Panc1 (cell line): Measurements from ENCODE around the gene CHTF8. TPM values are rescaled to one million over a fixed set of nuclear protein-coding genes. Genes with fewer than 3 reads are reported as not detected.
A peak's percentile ranks its signal among the peaks of the same experiment; 100 is the strongest.
"Not testable (repeated sequence)": the region's sequence is repeated elsewhere in the genome, so short reads cannot be mapped to it uniquely, and the experiment has no call there.

Experiments used
- ATAC-seq: fragments of 200-7000 bp; cut with Tn5 transposase; 2 replicates; pipeline ENCODE4 v1.9.1; 2020; ENCODE audit warnings: mild to moderate bottlenecking, moderate library complexity
- BruUV-seq: library from RNA; stranded (reverse); fragments of 400-500 nt; replicated peaks from 2 replicates; lab custom pipeline; 2021; lab: Mats Ljungman, UMichigan
- CTCF ChIA-PET: fragments of 300-600 bp; sonication (Branson Sonifier 250); formaldehyde crosslinking; loops from one replicate; lab custom pipeline; 2022; ENCODE audit warnings: antibody characterized with exemption; lab: Charles Lee
- POLR2A ChIA-PET: fragments of 300-600 bp; sonication (Branson Sonifier 250); formaldehyde crosslinking; loops from one replicate; lab custom pipeline; 2022; ENCODE audit warnings: antibody characterized with exemption; lab: Charles Lee
- DNase-seq: peaks from one replicate; pipeline ENCODE4 v3.0.0-alpha.2; 2010; ENCODE audit warnings: low read depth, low spot score
- H3K27ac ChIP-seq: 2 replicates; pipeline ENCODE4 v1.5.1; 2011; ENCODE audit warnings: mild to moderate bottlenecking, low read length, inconsistent platforms
- H3K27me3 ChIP-seq: fragments of 200-500 bp; sonication (Bioruptor generic); 2 replicates; pipeline ENCODE4 v1.6.0; 2014; ENCODE audit warnings: low read length, inconsistent platforms; ENCODE audit not compliant: control insufficient read depth, insufficient read depth
- H3K36me3 ChIP-seq: fragments of 200-500 bp; sonication (Bioruptor generic); 2 replicates; pipeline ENCODE4 v1.5.1; 2014; ENCODE audit warnings: inconsistent platforms, mild to moderate bottlenecking, low read length, moderate library complexity; ENCODE audit not compliant: control insufficient read depth, insufficient read depth
- H3K4me1 ChIP-seq: 2 replicates; pipeline ENCODE4 v1.5.1; 2011; ENCODE audit warnings: inconsistent platforms, mild to moderate bottlenecking, low read length, moderate library complexity; ENCODE audit not compliant: control insufficient read depth, insufficient read depth
- H3K4me3 ChIP-seq, 2 experiments: 2 replicates each; pipeline ENCODE4 v1.5.1; 2011 to 2012; ENCODE audit warnings: low read depth in 2 of 2, low read length in 2 of 2, mild to moderate bottlenecking in 2 of 2, inconsistent platforms in 1 of 2, moderate library complexity in 1 of 2
- H3K9me3 ChIP-seq: fragments of 200-500 bp; sonication (Bioruptor generic); 2 replicates; pipeline ENCODE4 v1.5.1; 2014; ENCODE audit warnings: low read depth, mild to moderate bottlenecking, inconsistent platforms, low read length, moderate library complexity; ENCODE audit not compliant: control insufficient read depth, insufficient read depth
- POLR2AphosphoS5 ChIP-seq: IDR thresholded peaks from 2 replicates; pipeline ENCODE4 v1.6.1; 2012; ENCODE audit warnings: mild to moderate bottlenecking, low read depth, low read length, moderate library complexity
- SIN3A ChIP-seq: IDR thresholded peaks from 2 replicates; pipeline ENCODE4 v1.6.1; 2012; ENCODE audit warnings: low read depth, mild to moderate bottlenecking, low read length, moderate library complexity, borderline replicate concordance; ENCODE audit not compliant: insufficient read depth
- TCF7L2 ChIP-seq: IDR thresholded peaks from 2 replicates; pipeline ENCODE4 v1.6.1; 2011; ENCODE audit warnings: mild to moderate bottlenecking, low read depth, low read length, inconsistent platforms
- in situ Hi-C: cut with HindIII; loops from 2 replicates; pipeline ENCODE4 v1.10.0; 2016; ENCODE audit warnings: low sequenced_read_pairs, low pct_unique_long_range_greater_than_20kb
- intact Hi-C: fragments of 100-400 bp; cut with micrococcal nuclease; formaldehyde crosslinking; loops from one replicate; pipeline ENCODE4 v1.10.0; 2022; ENCODE audit not compliant: unreplicated experiment
- total RNA-seq: library from RNA; stranded (reverse); gene quantifications from one replicate; pipeline ENCODE4 v1.2.1, GENCODE V29; 2021; ENCODE audit not compliant: unreplicated experiment
- TF ChIP-seq, protein P1 (sequence below): fragments of 450-650 bp; IDR thresholded peaks from 2 replicates; pipeline ENCODE4 v1.5.1; 2017; ENCODE audit warnings: mild to moderate bottlenecking
- TF ChIP-seq, protein P2 (sequence below), 2 experiments: IDR thresholded peaks; 2 replicates each; pipeline ENCODE4 v1.6.1; 2011 to 2012; ENCODE audit warnings: low read depth in 2 of 2, control low read depth in 1 of 2, low read length in 1 of 2, mild to moderate bottlenecking in 1 of 2, moderate library complexity in 1 of 2; ENCODE audit not compliant: insufficient read depth in 1 of 2

The CHTF8 gene
- total RNA-seq, 1 experiment from 2014 or later, result 116 TPM

DNA sequence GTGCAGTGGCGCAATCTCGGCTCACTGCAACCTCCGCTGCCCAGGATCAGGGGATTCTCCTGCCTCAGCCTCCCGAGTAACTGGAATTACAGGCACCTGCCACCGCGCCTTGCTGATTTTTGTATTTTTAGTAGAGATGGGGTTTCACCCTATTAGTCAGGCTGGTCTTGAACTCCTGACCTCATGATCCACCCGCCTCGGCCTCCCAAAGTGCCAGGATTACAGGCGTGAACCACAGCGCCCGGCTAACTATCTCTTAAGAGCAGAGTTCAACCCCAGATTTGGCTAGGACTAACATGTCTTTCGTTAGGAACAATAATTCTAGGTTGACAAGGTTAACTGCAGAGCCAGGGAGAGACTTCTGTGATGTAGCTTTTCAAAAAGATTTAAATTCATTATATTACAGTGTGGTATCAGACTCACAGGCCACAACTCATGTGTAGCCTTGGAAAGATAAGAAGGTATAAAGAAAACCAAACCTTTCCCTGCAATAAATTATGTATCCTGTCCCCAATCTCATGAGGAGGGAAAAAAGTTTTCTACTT, 4.3 kb downstream of the CHTF8 start:
- CTCF ChIA-PET, result no interaction called here
- intact Hi-C loops, result no loop called here
- H3K36me3 ChIP-seq, result peaks cover 5% of the 10 kb centered on the region

DNA sequence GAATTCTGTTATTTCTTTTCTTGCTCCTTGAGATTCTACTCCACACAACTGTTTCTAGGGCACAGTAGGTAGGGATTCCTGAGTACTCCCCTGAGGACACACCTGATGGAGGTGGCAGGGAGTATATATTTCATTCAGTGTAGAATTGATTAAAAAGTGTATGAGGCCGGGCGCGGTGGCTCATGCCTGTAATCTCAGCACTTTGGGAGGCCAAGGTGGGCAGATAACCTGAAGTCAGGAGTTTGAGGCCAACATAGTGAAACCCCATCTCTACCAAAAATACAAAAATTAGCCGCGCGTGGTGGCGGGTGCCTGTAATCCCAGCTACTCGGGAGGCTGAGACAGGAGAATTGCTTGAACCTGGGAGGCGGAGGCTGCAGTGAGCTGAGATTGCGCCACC, 5.6 kb downstream of the CHTF8 start:
- H3K27me3 ChIP-seq, H3K36me3 ChIP-seq, H3K4me1 ChIP-seq, intact Hi-C loops, CTCF ChIA-PET, H3K9me3 ChIP-seq, in situ Hi-C loops, ATAC-seq, POLR2A ChIA-PET, H3K4me3 ChIP-seq, H3K27ac ChIP-seq, BruUV-seq, DNase-seq: not testable (repeated sequence)

More for the DNA sequence above, 4.3 kb downstream of the CHTF8 start:
- POLR2A ChIA-PET, result interaction anchor here (0.6 kb wide), 2 partner anchors 288 to 465 kb away, joined by 8 to 14 read pairs; no protein-coding TSS in a partner anchor
- BruUV-seq, result no TSS peak
- Histone ChIP-seq H3K9me3 (no peaks in the 10 kb centered on the region), H3K4me1 (peaks cover 9% of the 10 kb centered on the region; the same call in 1 of the 2 replicates), H3K27me3 (no peaks in the 10 kb centered on the region), H3K27ac (no peak overlapping the region), H3K4me3 (no peak overlapping the region)
- ATAC-seq (no peak), DNase-seq (no peak)
- TF ChIP-seq, protein P1, sequence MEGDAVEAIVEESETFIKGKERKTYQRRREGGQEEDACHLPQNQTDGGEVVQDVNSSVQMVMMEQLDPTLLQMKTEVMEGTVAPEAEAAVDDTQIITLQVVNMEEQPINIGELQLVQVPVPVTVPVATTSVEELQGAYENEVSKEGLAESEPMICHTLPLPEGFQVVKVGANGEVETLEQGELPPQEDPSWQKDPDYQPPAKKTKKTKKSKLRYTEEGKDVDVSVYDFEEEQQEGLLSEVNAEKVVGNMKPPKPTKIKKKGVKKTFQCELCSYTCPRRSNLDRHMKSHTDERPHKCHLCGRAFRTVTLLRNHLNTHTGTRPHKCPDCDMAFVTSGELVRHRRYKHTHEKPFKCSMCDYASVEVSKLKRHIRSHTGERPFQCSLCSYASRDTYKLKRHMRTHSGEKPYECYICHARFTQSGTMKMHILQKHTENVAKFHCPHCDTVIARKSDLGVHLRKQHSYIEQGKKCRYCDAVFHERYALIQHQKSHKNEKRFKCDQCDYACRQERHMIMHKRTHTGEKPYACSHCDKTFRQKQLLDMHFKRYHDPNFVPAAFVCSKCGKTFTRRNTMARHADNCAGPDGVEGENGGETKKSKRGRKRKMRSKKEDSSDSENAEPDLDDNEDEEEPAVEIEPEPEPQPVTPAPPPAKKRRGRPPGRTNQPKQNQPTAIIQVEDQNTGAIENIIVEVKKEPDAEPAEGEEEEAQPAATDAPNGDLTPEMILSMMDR, result no peak
- TF ChIP-seq POLR2AphosphoS5, result no peak
- no peak for TF ChIP-seq TCF7L2
- TF ChIP-seq, protein P2, sequence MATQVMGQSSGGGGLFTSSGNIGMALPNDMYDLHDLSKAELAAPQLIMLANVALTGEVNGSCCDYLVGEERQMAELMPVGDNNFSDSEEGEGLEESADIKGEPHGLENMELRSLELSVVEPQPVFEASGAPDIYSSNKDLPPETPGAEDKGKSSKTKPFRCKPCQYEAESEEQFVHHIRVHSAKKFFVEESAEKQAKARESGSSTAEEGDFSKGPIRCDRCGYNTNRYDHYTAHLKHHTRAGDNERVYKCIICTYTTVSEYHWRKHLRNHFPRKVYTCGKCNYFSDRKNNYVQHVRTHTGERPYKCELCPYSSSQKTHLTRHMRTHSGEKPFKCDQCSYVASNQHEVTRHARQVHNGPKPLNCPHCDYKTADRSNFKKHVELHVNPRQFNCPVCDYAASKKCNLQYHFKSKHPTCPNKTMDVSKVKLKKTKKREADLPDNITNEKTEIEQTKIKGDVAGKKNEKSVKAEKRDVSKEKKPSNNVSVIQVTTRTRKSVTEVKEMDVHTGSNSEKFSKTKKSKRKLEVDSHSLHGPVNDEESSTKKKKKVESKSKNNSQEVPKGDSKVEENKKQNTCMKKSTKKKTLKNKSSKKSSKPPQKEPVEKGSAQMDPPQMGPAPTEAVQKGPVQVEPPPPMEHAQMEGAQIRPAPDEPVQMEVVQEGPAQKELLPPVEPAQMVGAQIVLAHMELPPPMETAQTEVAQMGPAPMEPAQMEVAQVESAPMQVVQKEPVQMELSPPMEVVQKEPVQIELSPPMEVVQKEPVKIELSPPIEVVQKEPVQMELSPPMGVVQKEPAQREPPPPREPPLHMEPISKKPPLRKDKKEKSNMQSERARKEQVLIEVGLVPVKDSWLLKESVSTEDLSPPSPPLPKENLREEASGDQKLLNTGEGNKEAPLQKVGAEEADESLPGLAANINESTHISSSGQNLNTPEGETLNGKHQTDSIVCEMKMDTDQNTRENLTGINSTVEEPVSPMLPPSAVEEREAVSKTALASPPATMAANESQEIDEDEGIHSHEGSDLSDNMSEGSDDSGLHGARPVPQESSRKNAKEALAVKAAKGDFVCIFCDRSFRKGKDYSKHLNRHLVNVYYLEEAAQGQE (IDR thresholded peaks at IDR 0.05; ENCODE audit: insufficient read depth in 1 of 2, low read depth in 2 of 2, low read length in 1 of 2), result no peak
- no peak for TF ChIP-seq SIN3A
- in situ Hi-C loops, result no loop called here

DNA sequence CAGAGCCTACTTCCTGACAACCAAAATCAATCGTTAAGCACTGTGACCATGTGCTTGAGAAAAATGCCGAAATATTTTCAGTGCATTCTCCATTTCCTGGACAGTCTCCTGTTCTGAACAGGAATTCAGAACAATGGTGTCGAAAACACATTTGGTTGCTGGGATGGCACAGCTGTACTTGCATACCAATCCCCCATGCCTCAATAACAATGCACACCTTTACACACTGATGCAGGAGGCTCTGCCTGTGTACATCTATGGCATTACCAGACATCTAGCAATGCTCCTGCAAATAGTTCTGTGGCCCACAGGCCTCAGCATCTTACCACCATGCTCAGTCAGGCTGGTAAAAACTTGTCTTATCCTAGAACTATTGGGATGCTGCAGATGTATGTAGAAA, 6.2 kb downstream of the CHTF8 start:
- intact Hi-C loops, result no loop called here
- ATAC-seq, result no peak

DNA sequence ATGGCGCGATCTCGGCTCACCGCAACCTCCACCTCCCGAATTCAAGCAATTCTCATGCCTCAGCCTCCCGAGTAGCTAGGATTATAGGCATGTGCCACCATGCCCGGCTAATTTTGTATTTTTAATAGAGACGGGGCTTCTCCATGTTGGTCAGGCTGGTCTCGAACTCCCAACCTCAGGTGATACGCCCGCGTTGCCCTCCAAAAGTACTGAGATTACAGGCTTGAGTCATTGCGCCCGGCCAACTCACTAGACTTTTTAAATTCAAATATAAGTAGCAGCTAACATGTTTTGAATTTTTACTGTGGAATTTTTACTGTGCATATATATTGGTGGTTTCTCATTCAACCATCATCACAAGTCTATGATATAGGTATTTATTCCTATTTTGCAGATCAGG, 7.4 kb downstream of the CHTF8 start:
- H3K9me3 ChIP-seq, intact Hi-C loops, H3K36me3 ChIP-seq, ATAC-seq, H3K27me3 ChIP-seq, H3K4me1 ChIP-seq, DNase-seq, in situ Hi-C loops, H3K27ac ChIP-seq, BruUV-seq, H3K4me3 ChIP-seq, POLR2A ChIA-PET: not testable (repeated sequence)
- CTCF ChIA-PET, result interaction anchor here (0.6 kb wide), 2 partner anchors 133 to 997 kb away, joined by 3 to 15 read pairs; no protein-coding TSS in a partner anchor

More for the DNA sequence above, 6.2 kb downstream of the CHTF8 start:
- H3K36me3 ChIP-seq, result peaks cover 3% of the 10 kb centered on the region
- no peaks in the 10 kb centered on the region for H3K9me3 ChIP-seq
- no peak for DNase-seq
- in situ Hi-C loops, result no loop called here
- H3K27ac ChIP-seq, result no peak overlapping the region
- ChIA-PET POLR2A (no interaction called here), CTCF (no interaction called here)
- peaks cover 9% of the 10 kb centered on the region; the same call in 1 of the 2 replicates for H3K4me1 ChIP-seq
- no peaks in the 10 kb centered on the region for H3K27me3 ChIP-seq
- no TSS peak for BruUV-seq
- TF ChIP-seq TCF7L2, result no peak
- H3K4me3 ChIP-seq, result no peak overlapping the region

DNA sequence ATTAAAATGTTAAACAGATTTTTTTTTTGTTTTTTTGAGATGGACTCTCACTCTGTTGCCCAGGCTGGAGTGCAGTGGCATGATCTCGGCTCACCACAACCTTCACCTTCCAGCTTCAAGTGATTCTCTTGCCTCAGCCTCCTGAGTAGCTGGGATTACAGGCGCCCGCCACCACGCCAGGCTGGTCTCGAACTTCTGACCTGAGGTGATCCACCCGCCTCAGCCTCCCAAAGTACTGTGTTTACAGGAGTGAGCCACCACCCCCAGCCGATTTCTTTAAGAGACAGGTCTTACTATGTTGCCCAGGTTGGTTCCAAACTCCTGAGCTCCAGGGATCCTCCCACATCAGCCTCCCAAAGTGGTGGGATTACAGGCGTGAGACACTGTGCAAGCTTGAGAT, 8.0 kb downstream of the CHTF8 start:
- ATAC-seq, result peak; percentile 48; the same call in 1 of the 2 replicates
- BruUV-seq, H3K4me3 ChIP-seq, intact Hi-C loops, H3K36me3 ChIP-seq, in situ Hi-C loops, H3K4me1 ChIP-seq, H3K27me3 ChIP-seq, DNase-seq, H3K9me3 ChIP-seq, H3K27ac ChIP-seq: not testable (repeated sequence)
- ChIA-PET CTCF (interaction anchor here (0.6 to 1.0 kb wide), 3 partner anchors 19 to 997 kb away, joined by 3 to 15 read pairs (median 6); partner anchors contain the start of gene HAS3), POLR2A (interaction anchor here (0.6 to 0.7 kb wide), 2 partner anchors 177 to 1119 kb away, joined by 7 to 9 read pairs; no protein-coding TSS in a partner anchor)
